ENCODE measurements around the gene ZGPAT.

DNA sequence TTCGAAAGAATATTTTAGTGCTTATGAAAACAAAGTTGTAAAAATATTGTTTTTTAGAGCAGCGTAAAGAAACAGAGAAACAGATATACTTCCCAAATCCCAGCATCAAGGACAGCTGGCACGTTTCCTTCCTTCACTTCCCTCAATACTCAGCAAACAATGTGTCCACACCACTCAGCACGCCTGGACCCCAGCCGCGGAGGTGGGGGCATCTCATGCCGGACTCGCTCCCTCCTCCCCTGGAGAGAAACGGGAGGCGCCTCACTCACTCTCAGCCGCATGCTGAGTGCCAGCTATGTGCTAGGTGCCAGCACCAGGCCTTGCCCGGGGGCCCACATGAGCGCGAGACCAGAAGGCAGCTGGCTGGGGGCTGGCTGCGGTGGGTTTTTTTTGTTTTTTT lies 66.5 kb downstream of the ZGPAT start:
- TF ChIP-seq, protein P1, sequence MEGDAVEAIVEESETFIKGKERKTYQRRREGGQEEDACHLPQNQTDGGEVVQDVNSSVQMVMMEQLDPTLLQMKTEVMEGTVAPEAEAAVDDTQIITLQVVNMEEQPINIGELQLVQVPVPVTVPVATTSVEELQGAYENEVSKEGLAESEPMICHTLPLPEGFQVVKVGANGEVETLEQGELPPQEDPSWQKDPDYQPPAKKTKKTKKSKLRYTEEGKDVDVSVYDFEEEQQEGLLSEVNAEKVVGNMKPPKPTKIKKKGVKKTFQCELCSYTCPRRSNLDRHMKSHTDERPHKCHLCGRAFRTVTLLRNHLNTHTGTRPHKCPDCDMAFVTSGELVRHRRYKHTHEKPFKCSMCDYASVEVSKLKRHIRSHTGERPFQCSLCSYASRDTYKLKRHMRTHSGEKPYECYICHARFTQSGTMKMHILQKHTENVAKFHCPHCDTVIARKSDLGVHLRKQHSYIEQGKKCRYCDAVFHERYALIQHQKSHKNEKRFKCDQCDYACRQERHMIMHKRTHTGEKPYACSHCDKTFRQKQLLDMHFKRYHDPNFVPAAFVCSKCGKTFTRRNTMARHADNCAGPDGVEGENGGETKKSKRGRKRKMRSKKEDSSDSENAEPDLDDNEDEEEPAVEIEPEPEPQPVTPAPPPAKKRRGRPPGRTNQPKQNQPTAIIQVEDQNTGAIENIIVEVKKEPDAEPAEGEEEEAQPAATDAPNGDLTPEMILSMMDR (IDR thresholded peaks at IDR 0.05) = no peak
- no peak for TF ChIP-seq EP300 (IDR thresholded peaks at IDR 0.05)
- no peak for TF ChIP-seq POLR2AphosphoS5 (IDR thresholded peaks at IDR 0.05)

All from upper lobe of left lung (tissue), 4 donors.